Measurements from ENCODE around the gene TFEB.

TFEB gene

DNA sequence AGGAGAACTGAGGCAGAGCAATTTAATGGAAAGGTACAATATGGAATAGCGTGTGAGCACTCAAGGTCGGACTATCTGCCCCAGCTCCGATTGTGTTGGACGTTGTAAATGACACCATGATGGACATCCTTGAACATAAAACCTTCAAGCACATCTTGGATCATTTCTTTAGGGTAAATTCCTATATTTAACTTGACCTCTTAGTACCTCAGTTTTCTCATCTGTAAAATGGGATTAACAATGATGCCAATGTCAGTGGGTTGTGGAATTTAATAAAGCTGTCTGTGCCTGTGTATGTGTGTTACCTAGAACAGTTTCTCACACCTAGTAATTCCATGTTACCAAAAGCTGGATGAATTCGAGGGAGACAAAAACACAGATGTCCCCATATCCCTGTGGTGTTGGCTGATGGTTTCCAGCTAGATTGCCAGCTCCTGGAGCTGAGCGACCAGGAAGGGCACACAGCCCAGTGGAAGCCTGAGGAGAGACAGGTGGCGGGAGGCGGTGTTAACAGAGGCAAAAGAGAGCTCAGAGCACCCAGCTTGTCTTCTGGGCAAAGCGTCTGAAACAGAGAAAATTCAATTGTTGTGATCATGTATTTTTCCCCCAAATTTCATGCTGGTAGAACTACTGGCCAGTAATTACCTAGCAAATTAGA, 64.6 kb downstream of the TFEB start:
- Histone ChIP-seq H3K4me3 (ENCODE audit: low read length) (no peak overlapping the region), H3K27me3 (ENCODE audit: control insufficient read depth, insufficient read depth, low read length) (no peaks in the 10 kb centered on the region), H3K27ac (ENCODE audit: low read length) (no peak overlapping the region), H3K9me3 (ENCODE audit: control insufficient read depth, insufficient read depth, low read length) (no peaks in the 10 kb centered on the region), H3K36me3 (ENCODE audit: control insufficient read depth, insufficient read depth, low read length) (no peaks in the 10 kb centered on the region), H3K4me1 (ENCODE audit: control insufficient read depth, insufficient read depth, low read length) (no peaks in the 10 kb centered on the region)
- no peak for DNase-seq (ENCODE audit: low read depth, low spot score)
- WGBS (ENCODE audit: insufficient coverage, insufficient read length): no CpG with 5 or more reads among the region's 9 CpGs

DNA sequence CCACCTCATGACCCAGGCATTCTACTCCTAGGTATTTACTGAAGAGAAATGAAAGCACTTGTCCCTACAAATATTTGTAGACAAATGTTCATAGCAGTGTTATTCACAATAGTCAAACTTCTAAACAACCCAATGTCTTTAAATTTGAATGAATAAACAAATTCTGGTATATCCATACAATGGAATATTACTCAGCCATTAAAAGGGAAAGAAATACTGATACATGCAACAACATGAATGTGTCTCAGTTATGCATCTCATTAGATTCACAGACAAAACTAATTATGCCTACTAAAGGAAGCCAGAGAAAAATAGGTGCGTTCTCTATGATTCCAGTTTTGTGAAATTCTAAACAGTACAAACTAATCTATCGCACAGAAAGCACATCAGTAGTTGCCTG, 66.4 kb downstream of the TFEB start:
- Histone ChIP-seq H3K27ac (ENCODE audit: low read length) (no peak overlapping the region), H3K27me3 (ENCODE audit: control insufficient read depth, insufficient read depth, low read length) (no peaks in the 10 kb centered on the region), H3K9me3 (ENCODE audit: control insufficient read depth, insufficient read depth, low read length) (no peaks in the 10 kb centered on the region), H3K4me1 (ENCODE audit: control insufficient read depth, insufficient read depth, low read length) (no peaks in the 10 kb centered on the region), H3K36me3 (ENCODE audit: control insufficient read depth, insufficient read depth, low read length) (no peaks in the 10 kb centered on the region), H3K4me3 (ENCODE audit: low read length) (no peak overlapping the region)
- no CpG with 5 or more reads among the region's 2 CpGs for WGBS (ENCODE audit: insufficient coverage, insufficient read length)
- no peak for DNase-seq (ENCODE audit: low read depth, low spot score)

DNA sequence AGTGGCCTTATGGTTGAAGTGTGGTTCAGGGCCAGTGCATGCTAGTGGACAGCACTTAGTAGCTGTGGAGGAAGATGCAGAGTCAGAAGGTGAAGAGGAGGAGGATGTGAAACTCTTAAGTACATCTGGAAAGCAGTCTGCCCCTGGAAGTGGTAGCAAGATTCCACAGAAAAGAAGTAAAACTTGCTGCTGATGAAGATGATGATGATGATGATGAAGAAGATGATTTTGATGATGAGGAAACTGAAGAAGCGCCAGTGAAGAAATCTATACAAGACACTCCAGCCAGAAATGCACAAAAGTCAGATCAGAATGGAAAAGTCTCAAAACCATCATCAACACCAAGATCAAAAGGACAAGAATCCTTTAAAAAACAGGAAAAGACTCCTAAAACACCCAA, 68.2 kb downstream of the TFEB start:
- no CpG with 5 or more reads among the region's 1 CpG for WGBS (ENCODE audit: insufficient coverage, insufficient read length)
- no peaks in the 10 kb centered on the region for H3K27me3 ChIP-seq (ENCODE audit: control insufficient read depth, insufficient read depth, low read length)
- DNase-seq (ENCODE audit: low read depth, low spot score): no peak

DNA sequence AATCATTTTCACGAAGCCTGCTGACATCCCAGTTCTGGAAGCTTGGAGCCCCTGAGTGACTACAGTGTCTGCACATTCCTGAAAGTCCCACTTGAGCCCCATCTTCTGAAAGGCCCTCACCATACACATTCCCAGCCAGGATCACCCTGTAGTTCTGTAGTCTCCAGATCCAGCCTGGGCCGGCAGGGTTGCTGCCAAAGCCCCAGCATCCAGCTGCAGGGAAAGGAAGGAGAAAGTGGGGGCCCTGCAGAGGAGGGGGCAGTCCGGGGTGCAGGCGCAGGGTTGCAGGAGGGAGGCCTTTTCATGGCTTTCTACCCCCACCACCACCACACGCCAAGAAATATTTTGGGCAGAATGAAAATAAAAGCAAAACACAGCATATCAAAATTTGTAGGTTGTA, 71.1 kb downstream of the TFEB start:
- no peaks in the 10 kb centered on the region for H3K27me3 ChIP-seq (ENCODE audit: control insufficient read depth, insufficient read depth, low read length)
- H3K4me1 ChIP-seq (ENCODE audit: control insufficient read depth, insufficient read depth, low read length): no peaks in the 10 kb centered on the region; the same call in 1 of the 2 replicates
- no peak overlapping the region for H3K27ac ChIP-seq (ENCODE audit: low read length)
- no CpG with 5 or more reads among the region's 5 CpGs for WGBS (ENCODE audit: insufficient coverage, insufficient read length)
- H3K9me3 ChIP-seq (ENCODE audit: control insufficient read depth, insufficient read depth, low read length): no peaks in the 10 kb centered on the region
- no peaks in the 10 kb centered on the region for H3K36me3 ChIP-seq (ENCODE audit: control insufficient read depth, insufficient read depth, low read length)
- no peak for DNase-seq (ENCODE audit: low read depth, low spot score)
- no peak overlapping the region for H3K4me3 ChIP-seq (ENCODE audit: low read length)

More for the DNA sequence above, 68.2 kb downstream of the TFEB start:
- no peak overlapping the region for H3K4me3 ChIP-seq (ENCODE audit: low read length)
- no peaks in the 10 kb centered on the region for H3K36me3 ChIP-seq (ENCODE audit: control insufficient read depth, insufficient read depth, low read length)
- no peaks in the 10 kb centered on the region; the same call in 1 of the 2 replicates for H3K4me1 ChIP-seq (ENCODE audit: control insufficient read depth, insufficient read depth, low read length)
- no peak overlapping the region for H3K27ac ChIP-seq (ENCODE audit: low read length)
- H3K9me3 ChIP-seq (ENCODE audit: control insufficient read depth, insufficient read depth, low read length): no peaks in the 10 kb centered on the region

DNA sequence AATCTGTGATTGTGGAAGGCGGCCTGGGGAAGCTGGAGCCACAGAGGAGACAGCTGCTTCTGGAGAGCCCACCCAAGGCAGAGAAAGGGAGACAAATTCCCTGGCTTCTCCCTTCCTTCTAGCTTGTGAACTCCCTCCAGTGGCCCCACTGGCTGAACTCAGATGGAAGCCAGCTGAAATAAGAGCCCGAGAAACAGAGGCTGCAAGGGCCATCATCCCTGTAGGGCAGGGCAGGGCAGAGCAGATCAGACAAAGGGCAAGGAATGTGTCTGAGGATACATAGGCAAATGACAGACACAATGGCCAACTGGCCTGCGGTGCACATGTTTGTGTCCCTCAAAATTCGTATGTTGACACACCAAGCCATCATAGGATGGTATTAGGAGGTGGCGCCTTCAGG, 71.8 kb downstream of the TFEB start:
- no CpG with 5 or more reads among the region's 5 CpGs for WGBS (ENCODE audit: insufficient coverage, insufficient read length)
- H3K27me3 ChIP-seq (ENCODE audit: control insufficient read depth, insufficient read depth, low read length): no peaks in the 10 kb centered on the region
- H3K4me1 ChIP-seq (ENCODE audit: control insufficient read depth, insufficient read depth, low read length): no peaks in the 10 kb centered on the region; the same call in 1 of the 2 replicates
- no peak overlapping the region for H3K4me3 ChIP-seq (ENCODE audit: low read length)
- no peak overlapping the region for H3K27ac ChIP-seq (ENCODE audit: low read length)
- no peaks in the 10 kb centered on the region for H3K36me3 ChIP-seq (ENCODE audit: control insufficient read depth, insufficient read depth, low read length)
- DNase-seq (ENCODE audit: low read depth, low spot score): no peak
- no peaks in the 10 kb centered on the region for H3K9me3 ChIP-seq (ENCODE audit: control insufficient read depth, insufficient read depth, low read length)

DNA sequence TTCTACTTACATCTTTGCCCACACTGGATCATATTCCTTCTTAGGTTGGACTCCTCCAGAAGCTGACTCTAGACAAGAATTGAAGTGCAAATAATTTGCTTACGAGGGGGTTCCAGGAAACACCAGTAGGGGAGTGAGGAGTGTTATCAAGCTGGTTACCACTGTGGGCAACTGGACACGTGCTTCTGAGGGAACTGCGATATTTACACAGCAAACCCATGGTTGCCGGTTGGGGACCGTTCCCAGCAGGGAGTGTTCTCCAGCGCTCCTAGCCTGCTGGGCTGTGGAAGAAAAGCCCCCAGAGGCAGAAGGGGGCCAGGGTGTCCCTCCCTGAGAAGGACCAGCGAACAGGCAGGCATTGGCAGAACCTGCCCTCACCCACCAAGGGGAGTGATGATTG, 75.5 kb downstream of the TFEB start:
- H3K4me1 ChIP-seq (ENCODE audit: control insufficient read depth, insufficient read depth, low read length): no peaks in the 10 kb centered on the region; the same call in 1 of the 2 replicates
- H3K9me3 ChIP-seq (ENCODE audit: control insufficient read depth, insufficient read depth, low read length): no peaks in the 10 kb centered on the region
- H3K27me3 ChIP-seq (ENCODE audit: control insufficient read depth, insufficient read depth, low read length): no peaks in the 10 kb centered on the region
- no peak for DNase-seq (ENCODE audit: low read depth, low spot score)
- WGBS (ENCODE audit: insufficient coverage, insufficient read length): no CpG with 5 or more reads among the region's 7 CpGs
- H3K36me3 ChIP-seq (ENCODE audit: control insufficient read depth, insufficient read depth, low read length): no peaks in the 10 kb centered on the region
- no peak overlapping the region for H3K4me3 ChIP-seq (ENCODE audit: low read length)
- H3K27ac ChIP-seq (ENCODE audit: low read length): no peak overlapping the region

DNA sequence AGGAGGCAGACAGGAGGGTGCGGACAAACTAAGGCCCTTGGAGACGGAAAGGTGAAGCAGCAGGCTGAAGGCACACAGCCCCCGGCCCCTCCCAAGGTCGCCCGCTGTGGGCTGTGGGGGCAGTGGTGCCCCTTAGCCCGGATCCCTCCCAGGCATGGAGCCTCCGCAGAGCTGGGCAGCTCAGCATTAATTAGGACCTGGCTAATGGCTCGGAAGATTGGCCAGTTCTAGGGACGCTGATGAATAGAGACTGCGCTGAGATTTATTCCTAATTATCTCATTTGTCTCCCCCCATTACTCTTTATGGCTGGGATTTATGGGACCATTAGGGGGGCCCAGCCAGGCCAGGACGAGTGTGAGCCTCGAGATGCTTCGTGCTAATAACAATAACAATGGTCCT, 76.8 kb downstream of the TFEB start:
- Histone ChIP-seq H3K27me3 (ENCODE audit: control insufficient read depth, insufficient read depth, low read length) (no peaks in the 10 kb centered on the region), H3K36me3 (ENCODE audit: control insufficient read depth, insufficient read depth, low read length) (no peaks in the 10 kb centered on the region), H3K4me3 (ENCODE audit: low read length) (no peak overlapping the region), H3K27ac (ENCODE audit: low read length) (no peak overlapping the region), H3K4me1 (ENCODE audit: control insufficient read depth, insufficient read depth, low read length) (no peaks in the 10 kb centered on the region; the same call in 1 of the 2 replicates), H3K9me3 (ENCODE audit: control insufficient read depth, insufficient read depth, low read length) (no peaks in the 10 kb centered on the region)
- no CpG with 5 or more reads among the region's 13 CpGs for WGBS (ENCODE audit: insufficient coverage, insufficient read length)
- DNase-seq (ENCODE audit: low read depth, low spot score): no peak

DNA sequence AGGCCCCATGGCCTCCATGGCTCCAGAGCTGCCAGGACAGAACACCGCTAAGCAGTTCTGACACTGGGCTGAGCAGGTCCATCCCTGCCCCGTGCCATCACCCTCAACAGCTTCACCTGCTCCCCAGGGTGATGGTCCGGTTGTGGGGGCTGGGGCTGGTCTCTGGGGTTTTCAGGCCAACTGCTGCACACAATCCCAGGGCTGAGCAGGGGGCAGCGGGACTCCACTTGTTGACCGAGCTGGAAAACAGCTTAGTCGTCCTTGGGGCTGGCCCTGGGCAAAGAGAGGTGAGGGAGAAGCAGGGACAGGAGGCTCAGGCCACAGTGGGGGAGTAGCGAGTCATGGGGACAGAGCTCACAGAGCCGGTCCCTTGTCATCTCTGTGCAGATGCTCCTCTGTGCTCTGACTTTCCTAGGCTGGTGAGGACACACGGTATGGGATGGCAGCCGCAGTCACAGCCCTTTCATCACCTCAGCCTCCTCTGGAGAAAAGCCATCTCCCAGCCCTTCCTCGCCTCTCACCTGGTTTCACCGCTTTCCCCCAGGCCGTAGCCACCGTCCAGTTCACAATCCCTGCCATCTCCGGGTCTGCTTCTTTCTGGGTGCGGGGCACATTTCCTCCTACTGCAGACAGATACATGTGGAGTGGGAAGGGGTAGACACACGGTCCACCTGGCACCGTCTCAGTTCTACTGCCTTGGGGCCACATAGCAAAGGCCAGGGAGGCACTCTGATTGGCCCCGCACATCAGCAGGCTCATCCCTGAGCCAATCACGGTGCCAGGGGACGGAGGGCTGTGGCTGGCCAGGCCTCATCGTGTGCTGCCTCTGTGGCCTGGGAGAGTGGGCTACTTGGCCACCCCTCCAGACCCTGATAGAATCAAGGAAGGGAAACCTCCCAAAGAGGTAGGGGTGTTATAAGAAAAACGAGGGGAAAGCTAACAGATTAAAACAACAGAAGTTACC, 78.0 kb downstream of the TFEB start:
- DNase-seq (ENCODE audit: low read depth, low spot score): no peak
- Histone ChIP-seq H3K4me1 (ENCODE audit: control insufficient read depth, insufficient read depth, low read length) (no peaks in the 10 kb centered on the region; the same call in 1 of the 2 replicates), H3K9me3 (ENCODE audit: control insufficient read depth, insufficient read depth, low read length) (no peaks in the 10 kb centered on the region), H3K4me3 (ENCODE audit: low read length) (no peak overlapping the region), H3K36me3 (ENCODE audit: control insufficient read depth, insufficient read depth, low read length) (peaks cover 7% of the 10 kb centered on the region), H3K27ac (ENCODE audit: low read length) (no peak overlapping the region), H3K27me3 (ENCODE audit: control insufficient read depth, insufficient read depth, low read length) (no peaks in the 10 kb centered on the region)
- WGBS (ENCODE audit: insufficient coverage, insufficient read length): no CpG with 5 or more reads among the region's 23 CpGs

DNA sequence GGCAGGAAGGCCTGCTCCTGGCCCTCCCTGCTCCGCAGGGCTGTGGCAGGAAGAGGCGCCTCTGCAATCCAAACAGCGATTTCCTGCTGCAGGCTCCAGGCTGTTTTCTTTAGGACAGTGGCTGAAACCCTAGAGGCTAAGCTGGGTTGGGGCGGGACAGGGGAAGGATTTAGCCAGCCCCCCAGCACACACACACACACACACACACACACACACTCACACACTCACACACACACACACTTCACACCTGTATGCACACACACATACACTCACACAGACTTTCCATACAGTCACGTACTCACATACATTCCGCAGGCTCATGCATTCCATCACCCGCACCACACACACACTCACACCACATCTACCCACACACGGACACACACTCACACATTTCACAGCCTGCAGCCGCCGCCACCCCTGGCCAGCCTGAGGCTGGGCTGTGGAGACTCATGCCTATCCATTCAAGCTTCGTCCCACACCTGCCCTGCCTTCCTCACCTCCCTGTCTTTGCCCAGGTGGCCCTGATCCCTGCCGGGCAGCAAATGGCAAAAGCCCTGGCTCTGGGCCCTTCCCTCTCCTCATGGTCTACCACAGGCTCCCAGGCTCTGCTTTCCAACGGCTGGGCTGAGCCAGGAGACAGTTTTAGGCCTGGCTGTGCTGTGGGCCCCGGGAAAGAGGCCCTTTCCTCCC, 79.3 kb downstream of the TFEB start:
- Histone ChIP-seq H3K27me3 (ENCODE audit: control insufficient read depth, insufficient read depth, low read length) (no peaks in the 10 kb centered on the region), H3K27ac (ENCODE audit: low read length) (no peak overlapping the region)
- no peak for DNase-seq (ENCODE audit: low read depth, low spot score)

DNA sequence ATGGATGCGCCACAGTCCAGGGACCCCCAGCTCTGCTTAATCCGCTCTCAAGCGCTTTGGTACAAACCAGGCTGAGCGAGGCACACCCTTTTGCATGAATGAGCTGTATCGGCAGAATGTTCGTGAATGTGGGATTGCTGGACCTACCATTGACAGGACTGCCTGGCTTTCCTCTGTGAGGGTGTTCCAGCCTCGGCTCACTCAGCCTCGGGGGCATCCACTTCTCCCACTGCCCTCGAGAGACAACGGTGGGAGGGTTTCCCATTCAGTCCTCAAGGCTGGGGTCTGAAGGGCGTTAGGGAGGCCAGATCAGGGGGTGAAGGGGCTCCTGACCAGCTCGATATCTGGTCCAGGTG, 79.8 kb downstream of the TFEB start:
- no peaks in the 10 kb centered on the region; the same call in 1 of the 2 replicates for H3K4me1 ChIP-seq (ENCODE audit: control insufficient read depth, insufficient read depth, low read length)
- H3K4me3 ChIP-seq (ENCODE audit: low read length): no peak overlapping the region
- no peak for DNase-seq (ENCODE audit: low read depth, low spot score)
- no peaks in the 10 kb centered on the region for H3K27me3 ChIP-seq (ENCODE audit: control insufficient read depth, insufficient read depth, low read length)
- peaks cover 17% of the 10 kb centered on the region for H3K36me3 ChIP-seq (ENCODE audit: control insufficient read depth, insufficient read depth, low read length)
- no peaks in the 10 kb centered on the region for H3K9me3 ChIP-seq (ENCODE audit: control insufficient read depth, insufficient read depth, low read length)
- WGBS (ENCODE audit: insufficient coverage, insufficient read length): no CpG with 5 or more reads among the region's 12 CpGs
- no peak overlapping the region for H3K27ac ChIP-seq (ENCODE audit: low read length)

More for the DNA sequence above, 79.3 kb downstream of the TFEB start:
- Histone ChIP-seq H3K9me3 (ENCODE audit: control insufficient read depth, insufficient read depth, low read length) (no peaks in the 10 kb centered on the region), H3K36me3 (ENCODE audit: control insufficient read depth, insufficient read depth, low read length) (peaks cover 16% of the 10 kb centered on the region), H3K4me3 (ENCODE audit: low read length) (no peak overlapping the region), H3K4me1 (ENCODE audit: control insufficient read depth, insufficient read depth, low read length) (no peaks in the 10 kb centered on the region; the same call in 1 of the 2 replicates)
- WGBS (ENCODE audit: insufficient coverage, insufficient read length): 100% methylated on average over 4 of the region's 14 CpGs
